K562 (cell line): ENCODE data around the gene MYADML2. TPM values are rescaled to one million over a fixed set of nuclear protein-coding genes. Genes with fewer than 3 reads are reported as not detected.

ENCODE experiments used
- GABPB1 ChIP-seq: sonication (generic); formaldehyde crosslinking; IDR thresholded peaks from 2 replicates; pipeline ENCODE4 v1.8.0; 2022; ENCODE audit warnings: mild to moderate bottlenecking, missing genetic modification reagents
- OTX1 ChIP-seq: fragments of 450-650 bp; formaldehyde crosslinking; IDR thresholded peaks from 2 replicates; pipeline ENCODE4 v1.4.0; 2022; ENCODE audit warnings: mild to moderate bottlenecking
- PHF21A ChIP-seq: fragments of 450-650 bp; IDR thresholded peaks from 2 replicates; pipeline ENCODE4 v1.6.1; 2017; ENCODE audit warnings: low read depth, borderline replicate concordance
- REST ChIP-seq, 2 experiments: fragments of 450-650 bp; formaldehyde crosslinking in 1 of 2; IDR thresholded peaks; 2 replicates each; pipeline versions ENCODE4 v1.4.0 to v1.6.1; 2014 to 2020; ENCODE audit warnings: mild to moderate bottlenecking in 2 of 2, borderline replicate concordance in 1 of 2, low read depth in 1 of 2
- ZNF644 ChIP-seq: fragments of 200-800 bp; sonication (Bioruptor generic); IDR thresholded peaks from 2 replicates; pipeline ENCODE4 v1.6.1; 2016; ENCODE audit warnings: low read depth, missing genetic modification characterization, missing compliant biosample characterization
- polyA plus RNA-seq, 8 experiments: library from polyadenylated mRNA; depleted of rRNA in 4 of 8; stranded (reverse) in 5 of 8; unstranded in 3 of 8; fragments of >200 nt; fragmentation: Nextera tagmentation in 2 of 8; fragmentation: Illumina TruSeq in 1 of 8; extraction: Ambion mirVana in 2 of 8; extraction: Trizol in 1 of 8; gene quantifications; 2 replicates each; pipeline versions ENCODE4 v1.2.1 to v1.2.3, GENCODE V29; 2011 to 2014; ENCODE audit warnings: inconsistent platforms in 1 of 8, missing spikeins in 1 of 8
- total RNA-seq, 7 experiments: library from RNA; depleted of rRNA in 6 of 7; stranded (reverse); fragments of >200 nt in 6 of 7; fragmentation: Illumina TruSeq in 2 of 7; extraction: Trizol in 2 of 7; gene quantifications; 2 replicates each; pipeline versions ENCODE4 v1.2.1 to v1.2.3, GENCODE V29; 2011 to 2021; ENCODE audit warnings: low replicate concordance in 1 of 7
- TF ChIP-seq, protein P1 (sequence below): fragments of 450-650 bp; IDR thresholded peaks from 2 replicates; pipeline ENCODE4 v1.6.1; 2016; ENCODE audit warnings: mild to moderate bottlenecking, moderate library complexity

Gene MYADML2
- total and polyA plus RNA-seq, 9 of the 15 experiments (the other 6 are each of a cell fraction or from before 2014, with no cell fraction given) = not detected

DNA sequence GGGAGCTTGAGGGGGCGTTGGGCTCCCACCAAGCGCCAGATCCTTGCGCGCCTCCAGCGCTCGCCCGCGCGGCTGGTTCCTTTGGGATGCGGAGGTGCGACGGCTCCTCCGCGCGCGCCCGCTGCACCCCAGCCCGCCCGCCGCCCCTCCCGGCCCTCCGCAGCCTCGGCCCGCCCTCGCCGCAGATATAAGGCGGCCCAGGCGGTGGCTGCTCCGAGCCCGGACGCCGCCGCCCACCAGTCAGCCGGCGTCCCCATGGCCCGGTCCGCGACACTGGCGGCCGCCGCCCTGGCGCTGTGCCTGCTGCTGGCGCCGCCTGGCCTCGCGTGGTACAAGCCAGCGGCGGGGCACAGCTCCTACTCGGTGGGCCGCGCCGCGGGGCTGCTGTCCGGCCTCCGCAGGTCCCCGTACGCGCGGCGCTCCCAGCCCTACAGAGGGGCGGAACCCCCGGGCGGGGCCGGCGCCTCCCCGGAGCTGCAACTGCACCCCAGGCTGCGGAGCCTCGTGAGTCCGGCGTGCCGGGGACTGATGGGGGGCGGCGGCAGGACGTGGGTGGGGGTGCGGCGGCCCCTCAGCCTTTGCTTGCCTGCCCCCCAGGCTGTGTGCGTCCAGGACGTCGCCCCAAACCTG is 44.9 kb downstream of the MYADML2 start, which contains the start of gene NPB (continued):
- TF ChIP-seq ZNF644 = no peak
- TF ChIP-seq OTX1 (CRISPR knock-in tag) = no peak
- TF ChIP-seq, protein P1, sequence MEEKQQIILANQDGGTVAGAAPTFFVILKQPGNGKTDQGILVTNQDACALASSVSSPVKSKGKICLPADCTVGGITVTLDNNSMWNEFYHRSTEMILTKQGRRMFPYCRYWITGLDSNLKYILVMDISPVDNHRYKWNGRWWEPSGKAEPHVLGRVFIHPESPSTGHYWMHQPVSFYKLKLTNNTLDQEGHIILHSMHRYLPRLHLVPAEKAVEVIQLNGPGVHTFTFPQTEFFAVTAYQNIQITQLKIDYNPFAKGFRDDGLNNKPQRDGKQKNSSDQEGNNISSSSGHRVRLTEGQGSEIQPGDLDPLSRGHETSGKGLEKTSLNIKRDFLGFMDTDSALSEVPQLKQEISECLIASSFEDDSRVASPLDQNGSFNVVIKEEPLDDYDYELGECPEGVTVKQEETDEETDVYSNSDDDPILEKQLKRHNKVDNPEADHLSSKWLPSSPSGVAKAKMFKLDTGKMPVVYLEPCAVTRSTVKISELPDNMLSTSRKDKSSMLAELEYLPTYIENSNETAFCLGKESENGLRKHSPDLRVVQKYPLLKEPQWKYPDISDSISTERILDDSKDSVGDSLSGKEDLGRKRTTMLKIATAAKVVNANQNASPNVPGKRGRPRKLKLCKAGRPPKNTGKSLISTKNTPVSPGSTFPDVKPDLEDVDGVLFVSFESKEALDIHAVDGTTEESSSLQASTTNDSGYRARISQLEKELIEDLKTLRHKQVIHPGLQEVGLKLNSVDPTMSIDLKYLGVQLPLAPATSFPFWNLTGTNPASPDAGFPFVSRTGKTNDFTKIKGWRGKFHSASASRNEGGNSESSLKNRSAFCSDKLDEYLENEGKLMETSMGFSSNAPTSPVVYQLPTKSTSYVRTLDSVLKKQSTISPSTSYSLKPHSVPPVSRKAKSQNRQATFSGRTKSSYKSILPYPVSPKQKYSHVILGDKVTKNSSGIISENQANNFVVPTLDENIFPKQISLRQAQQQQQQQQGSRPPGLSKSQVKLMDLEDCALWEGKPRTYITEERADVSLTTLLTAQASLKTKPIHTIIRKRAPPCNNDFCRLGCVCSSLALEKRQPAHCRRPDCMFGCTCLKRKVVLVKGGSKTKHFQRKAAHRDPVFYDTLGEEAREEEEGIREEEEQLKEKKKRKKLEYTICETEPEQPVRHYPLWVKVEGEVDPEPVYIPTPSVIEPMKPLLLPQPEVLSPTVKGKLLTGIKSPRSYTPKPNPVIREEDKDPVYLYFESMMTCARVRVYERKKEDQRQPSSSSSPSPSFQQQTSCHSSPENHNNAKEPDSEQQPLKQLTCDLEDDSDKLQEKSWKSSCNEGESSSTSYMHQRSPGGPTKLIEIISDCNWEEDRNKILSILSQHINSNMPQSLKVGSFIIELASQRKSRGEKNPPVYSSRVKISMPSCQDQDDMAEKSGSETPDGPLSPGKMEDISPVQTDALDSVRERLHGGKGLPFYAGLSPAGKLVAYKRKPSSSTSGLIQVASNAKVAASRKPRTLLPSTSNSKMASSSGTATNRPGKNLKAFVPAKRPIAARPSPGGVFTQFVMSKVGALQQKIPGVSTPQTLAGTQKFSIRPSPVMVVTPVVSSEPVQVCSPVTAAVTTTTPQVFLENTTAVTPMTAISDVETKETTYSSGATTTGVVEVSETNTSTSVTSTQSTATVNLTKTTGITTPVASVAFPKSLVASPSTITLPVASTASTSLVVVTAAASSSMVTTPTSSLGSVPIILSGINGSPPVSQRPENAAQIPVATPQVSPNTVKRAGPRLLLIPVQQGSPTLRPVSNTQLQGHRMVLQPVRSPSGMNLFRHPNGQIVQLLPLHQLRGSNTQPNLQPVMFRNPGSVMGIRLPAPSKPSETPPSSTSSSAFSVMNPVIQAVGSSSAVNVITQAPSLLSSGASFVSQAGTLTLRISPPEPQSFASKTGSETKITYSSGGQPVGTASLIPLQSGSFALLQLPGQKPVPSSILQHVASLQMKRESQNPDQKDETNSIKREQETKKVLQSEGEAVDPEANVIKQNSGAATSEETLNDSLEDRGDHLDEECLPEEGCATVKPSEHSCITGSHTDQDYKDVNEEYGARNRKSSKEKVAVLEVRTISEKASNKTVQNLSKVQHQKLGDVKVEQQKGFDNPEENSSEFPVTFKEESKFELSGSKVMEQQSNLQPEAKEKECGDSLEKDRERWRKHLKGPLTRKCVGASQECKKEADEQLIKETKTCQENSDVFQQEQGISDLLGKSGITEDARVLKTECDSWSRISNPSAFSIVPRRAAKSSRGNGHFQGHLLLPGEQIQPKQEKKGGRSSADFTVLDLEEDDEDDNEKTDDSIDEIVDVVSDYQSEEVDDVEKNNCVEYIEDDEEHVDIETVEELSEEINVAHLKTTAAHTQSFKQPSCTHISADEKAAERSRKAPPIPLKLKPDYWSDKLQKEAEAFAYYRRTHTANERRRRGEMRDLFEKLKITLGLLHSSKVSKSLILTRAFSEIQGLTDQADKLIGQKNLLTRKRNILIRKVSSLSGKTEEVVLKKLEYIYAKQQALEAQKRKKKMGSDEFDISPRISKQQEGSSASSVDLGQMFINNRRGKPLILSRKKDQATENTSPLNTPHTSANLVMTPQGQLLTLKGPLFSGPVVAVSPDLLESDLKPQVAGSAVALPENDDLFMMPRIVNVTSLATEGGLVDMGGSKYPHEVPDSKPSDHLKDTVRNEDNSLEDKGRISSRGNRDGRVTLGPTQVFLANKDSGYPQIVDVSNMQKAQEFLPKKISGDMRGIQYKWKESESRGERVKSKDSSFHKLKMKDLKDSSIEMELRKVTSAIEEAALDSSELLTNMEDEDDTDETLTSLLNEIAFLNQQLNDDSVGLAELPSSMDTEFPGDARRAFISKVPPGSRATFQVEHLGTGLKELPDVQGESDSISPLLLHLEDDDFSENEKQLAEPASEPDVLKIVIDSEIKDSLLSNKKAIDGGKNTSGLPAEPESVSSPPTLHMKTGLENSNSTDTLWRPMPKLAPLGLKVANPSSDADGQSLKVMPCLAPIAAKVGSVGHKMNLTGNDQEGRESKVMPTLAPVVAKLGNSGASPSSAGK = 0 out of 2 replicates have a peak, but pooled peaks have one; percentile 4
- no peak for TF ChIP-seq REST (IDR thresholded peaks at IDR 0.05; ENCODE audit: borderline replicate concordance)
- TF ChIP-seq REST (CRISPR knock-in tag; IDR thresholded peaks at IDR 0.05; ENCODE audit: low read depth) = 0 out of 2 replicates have a peak, but pooled peaks have one; percentile 41
- TF ChIP-seq PHF21A = no peak
- TF ChIP-seq GABPB1 = no peak
